Skeletal muscle tissue (tissue), 4 donors: ENCODE measurements around the gene TCF12. TPM values are rescaled to one million over a fixed set of nuclear protein-coding genes. Genes with fewer than 3 reads are reported as not detected.

Experiments used
- H3K27ac ChIP-seq: one replicate; pipeline ENCODE4 v1.7.0; 2013; ENCODE audit warnings: mild to moderate bottlenecking, low read depth, low read length, inconsistent platforms
- H3K27me3 ChIP-seq, 3 donors: one replicate each; pipeline ENCODE4 v1.7.0; 2013; ENCODE audit warnings: low read length in 3 of 3; ENCODE audit not compliant: control insufficient read depth in 3 of 3, insufficient read depth in 3 of 3
- H3K36me3 ChIP-seq, 3 donors: one replicate each; pipeline ENCODE4 v1.7.0; 2013; ENCODE audit warnings: low read length in 3 of 3; ENCODE audit not compliant: control insufficient read depth in 3 of 3, insufficient read depth in 3 of 3
- H3K4me1 ChIP-seq, 3 donors: one replicate each; pipeline ENCODE4 v1.7.0; 2013; ENCODE audit warnings: low read length in 3 of 3, mild to moderate bottlenecking in 3 of 3; ENCODE audit not compliant: control insufficient read depth in 3 of 3, insufficient read depth in 3 of 3
- H3K4me3 ChIP-seq, 3 donors: one replicate each; pipeline ENCODE4 v1.7.0; 2013; ENCODE audit warnings: low read length in 3 of 3
- H3K9ac ChIP-seq, 3 donors: one replicate each; pipeline ENCODE4 v1.7.0; 2013; ENCODE audit warnings: low read length in 3 of 3, mild to moderate bottlenecking in 3 of 3, moderate library complexity in 2 of 3, low read depth in 1 of 3
- H3K9me3 ChIP-seq, 3 donors: one replicate each; pipeline ENCODE4 v1.7.0; 2013; ENCODE audit warnings: low read length in 3 of 3; ENCODE audit not compliant: control insufficient read depth in 3 of 3
- total RNA-seq: library from RNA; depleted of rRNA; stranded (reverse); fragments of >200 nt; gene quantifications from one replicate; pipeline ENCODE4 v1.2.3, GENCODE V29; 2014
- donor health status: Osteomylitis.

Gene TCF12
- total RNA-seq, 1 donor from 2014 or later: 136 TPM

- H3K36me3 ChIP-seq: peaks cover 0 to 2% (median 0%) of the 10 kb centered on the region in 3 donors
- H3K4me3 ChIP-seq: peak overlapping the region; percentile 76 to 85 (median 84)
These were observed 30.5 kb upstream of the TCF12 start for GRCh38 chr15:56887782-56888438.

DNA sequence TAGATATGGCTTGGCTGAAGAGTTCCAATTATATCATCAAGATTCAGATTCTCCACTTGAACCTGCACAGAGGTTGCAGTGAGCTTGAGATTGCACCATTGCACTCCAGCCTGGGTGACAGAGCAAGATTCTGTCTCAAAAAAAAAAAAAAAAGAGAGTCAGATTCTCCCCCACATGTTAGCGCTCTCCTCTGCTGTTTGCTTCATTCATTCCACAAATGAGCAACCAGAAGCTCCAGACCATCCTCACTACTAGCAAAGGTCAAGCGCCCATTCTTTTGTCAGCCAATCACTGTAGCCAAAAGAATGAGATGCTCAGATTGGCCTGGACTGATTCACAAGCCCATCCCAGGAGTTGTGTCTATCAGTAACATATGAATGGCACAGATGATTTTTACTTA lies 28.4 kb upstream of the TCF12 start:
- no peak overlapping the region for H3K9ac ChIP-seq
- H3K36me3 ChIP-seq: peaks cover 0 to 2% (median 0%) of the 10 kb centered on the region in 3 donors
- no peak overlapping the region for H3K27ac ChIP-seq
- no peak overlapping the region for H3K4me3 ChIP-seq
- no peaks in the 10 kb centered on the region for H3K27me3 ChIP-seq
- H3K4me1 ChIP-seq: peaks cover 18 to 31% (median 22%) of the 10 kb centered on the region in 3 donors
- no peaks in the 10 kb centered on the region for H3K9me3 ChIP-seq

More at GRCh38 chr15:56887782-56888438, 30.5 kb upstream of the TCF12 start:
- H3K27me3 ChIP-seq: no peaks in the 10 kb centered on the region
- H3K27ac ChIP-seq: peak overlapping the region; percentile 96
- peaks cover 14 to 24% (median 17%) of the 10 kb centered on the region in 3 donors for H3K4me1 ChIP-seq
- peak overlapping the region; percentile 90 to 94 (median 91) for H3K9ac ChIP-seq
- H3K9me3 ChIP-seq: no peaks in the 10 kb centered on the region

DNA sequence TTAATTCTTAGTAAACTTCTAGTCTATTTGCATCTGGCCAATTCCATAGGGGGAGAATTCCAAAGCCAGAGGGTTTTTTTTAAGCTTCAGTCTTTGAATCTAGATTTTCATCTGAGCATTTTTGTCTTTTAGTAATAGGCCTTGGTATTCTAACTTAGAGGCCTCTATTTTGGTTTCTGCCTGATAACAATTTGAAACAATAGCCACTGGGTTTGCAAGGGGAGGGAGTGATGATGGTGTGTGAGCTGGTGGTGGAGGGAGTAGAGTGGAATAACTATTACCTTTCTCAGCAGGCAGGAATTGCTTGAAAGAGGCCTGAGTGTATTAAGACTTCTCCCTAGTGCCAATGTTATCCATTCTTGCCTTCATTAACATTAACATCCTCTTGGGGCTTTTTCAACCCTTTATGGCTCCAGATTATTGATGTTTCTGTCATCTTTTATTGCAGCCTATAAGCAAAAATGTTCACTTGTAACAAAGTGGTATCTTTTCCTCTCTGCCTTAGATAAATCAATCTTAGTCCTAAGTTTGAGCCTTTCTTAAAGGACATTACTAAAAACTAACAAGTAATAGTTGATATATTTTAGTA lies 26.5 kb upstream of the TCF12 start:
- Histone ChIP-seq H3K27me3 (no peaks in the 10 kb centered on the region), H3K4me1 (peaks cover 14 to 21% (median 15%) of the 10 kb centered on the region in 3 donors), H3K9ac (no peak overlapping the region), H3K36me3 (peaks cover 0 to 4% (median 0%) of the 10 kb centered on the region in 3 donors), H3K4me3 (no peak overlapping the region), H3K27ac (no peak overlapping the region), H3K9me3 (no peaks in the 10 kb centered on the region)

- Histone ChIP-seq H3K4me3 (no peak overlapping the region), H3K27ac (peak overlapping the region; percentile 28), H3K9me3 (no peaks in the 10 kb centered on the region), H3K36me3 (peaks cover 0 to 4% (median 0%) of the 10 kb centered on the region in 3 donors), H3K9ac (no peak overlapping the region), H3K4me1 (peaks cover 9 to 16% (median 13%) of the 10 kb centered on the region in 3 donors), H3K27me3 (no peaks in the 10 kb centered on the region)
These were observed 25.6 kb upstream of the TCF12 start for GRCh38 chr15:56892659-56893363.

DNA sequence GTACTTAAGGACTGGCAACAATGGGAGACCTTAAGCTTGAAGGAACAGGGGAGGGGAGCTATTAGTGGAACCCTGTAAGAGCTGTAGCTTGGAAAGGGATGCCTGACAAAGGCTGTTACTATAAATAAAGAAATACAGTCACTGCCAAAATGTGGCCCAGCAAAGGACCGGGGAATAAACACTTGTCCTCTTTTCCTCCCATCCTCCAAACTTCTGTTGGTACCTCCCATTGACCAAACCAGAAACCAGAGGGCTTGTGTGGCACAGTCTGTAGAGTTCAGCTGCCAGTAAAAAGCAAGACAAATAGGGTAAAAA lies 25.1 kb upstream of the TCF12 start:
- peaks cover 0 to 4% (median 0%) of the 10 kb centered on the region in 3 donors for H3K36me3 ChIP-seq
- peaks cover 5 to 13% (median 9%) of the 10 kb centered on the region in 3 donors for H3K4me1 ChIP-seq
- H3K27me3 ChIP-seq: no peaks in the 10 kb centered on the region
- peak overlapping the region; percentile 28 for H3K27ac ChIP-seq
- no peak overlapping the region for H3K4me3 ChIP-seq
- H3K9me3 ChIP-seq: no peaks in the 10 kb centered on the region
- no peak overlapping the region for H3K9ac ChIP-seq

- Histone ChIP-seq H3K27ac (no peak overlapping the region), H3K4me1 (peaks cover 5 to 13% (median 9%) of the 10 kb centered on the region in 3 donors), H3K36me3 (peaks cover 0 to 2% (median 0%) of the 10 kb centered on the region in 3 donors), H3K9ac (no peak overlapping the region), H3K27me3 (no peaks in the 10 kb centered on the region), H3K9me3 (no peaks in the 10 kb centered on the region), H3K4me3 (no peak overlapping the region)
These were observed 23.8 kb upstream of the TCF12 start for GRCh38 chr15:56894601-56895000.

GRCh38 chr15:56901931-56902330 lies 16.5 kb upstream of the TCF12 start:
- H3K36me3 ChIP-seq: peaks cover 0 to 2% (median 0%) of the 10 kb centered on the region in 3 donors
- H3K4me3 ChIP-seq: no peak overlapping the region
- H3K9ac ChIP-seq: no peak overlapping the region
- H3K27ac ChIP-seq: no peak overlapping the region
- H3K27me3 ChIP-seq: no peaks in the 10 kb centered on the region
- no peaks in the 10 kb centered on the region for H3K9me3 ChIP-seq
- no peaks in the 10 kb centered on the region for H3K4me1 ChIP-seq

- Histone ChIP-seq H3K36me3 (no peaks in the 10 kb centered on the region), H3K9me3 (no peaks in the 10 kb centered on the region), H3K27ac (no peak overlapping the region), H3K4me3 (no peak overlapping the region), H3K9ac (no peak overlapping the region), H3K27me3 (no peaks in the 10 kb centered on the region), H3K4me1 (no peaks in the 10 kb centered on the region)
These were observed 11.7 kb upstream of the TCF12 start for GRCh38 chr15:56906766-56907165.

DNA sequence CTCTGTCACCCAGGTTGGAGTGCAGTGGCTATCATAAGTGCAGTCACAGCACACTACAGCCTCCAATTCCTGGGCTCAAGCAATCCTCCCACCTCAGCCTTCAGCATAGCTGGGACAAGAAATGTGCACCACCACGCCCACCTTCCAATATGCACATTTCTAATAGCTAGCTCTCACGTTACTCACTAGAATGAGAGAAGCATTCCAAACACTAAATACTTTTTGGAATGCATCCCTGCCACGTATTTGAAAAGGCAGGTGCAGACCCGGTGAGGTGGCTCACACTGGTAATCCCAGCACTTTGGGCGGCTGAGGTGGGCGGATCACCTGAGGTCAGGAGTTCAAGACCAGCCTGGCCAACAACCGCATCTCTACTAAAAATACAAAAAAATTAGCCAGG lies 7.6 kb upstream of the TCF12 start:
- no peaks in the 10 kb centered on the region for H3K4me1 ChIP-seq
- H3K4me3 ChIP-seq: no peak overlapping the region
- no peaks in the 10 kb centered on the region for H3K9me3 ChIP-seq
- H3K27me3 ChIP-seq: no peaks in the 10 kb centered on the region
- no peaks in the 10 kb centered on the region for H3K36me3 ChIP-seq
- no peak overlapping the region for H3K9ac ChIP-seq
- no peak overlapping the region for H3K27ac ChIP-seq

DNA sequence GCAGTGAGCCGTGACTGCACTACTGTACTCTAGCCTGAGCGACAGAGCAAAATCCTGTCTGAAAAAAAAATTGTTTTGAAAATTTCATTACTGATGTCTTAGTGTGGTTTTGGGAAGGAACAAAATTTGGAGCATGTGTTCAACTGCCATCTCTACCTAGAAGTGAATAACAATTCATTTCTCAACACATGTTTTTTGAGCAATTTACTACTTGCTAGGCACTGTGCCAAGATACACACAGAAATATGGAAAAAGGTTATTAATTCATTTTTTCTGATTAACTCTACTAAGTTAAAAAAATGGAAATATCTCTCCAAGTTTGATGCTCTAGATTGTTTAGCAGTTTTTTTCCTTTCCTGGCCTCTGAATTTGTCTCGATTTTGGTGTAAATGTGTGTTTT lies 5.2 kb upstream of the TCF12 start:
- peaks cover 7 to 14% (median 12%) of the 10 kb centered on the region in 3 donors for H3K4me1 ChIP-seq

More for the DNA sequence above, 5.2 kb upstream of the TCF12 start:
- no peak overlapping the region for H3K4me3 ChIP-seq
- H3K27ac ChIP-seq: no peak overlapping the region
- no peaks in the 10 kb centered on the region for H3K9me3 ChIP-seq
- no peaks in the 10 kb centered on the region for H3K36me3 ChIP-seq
- H3K9ac ChIP-seq: no peak overlapping the region
- no peaks in the 10 kb centered on the region for H3K27me3 ChIP-seq
